ENCODE results near the gene ACTN1.

ACTN1 gene

GRCh38 chr14:68927956-68928675 lies 51.0 kb downstream of the ACTN1 start:
- no peak for TF ChIP-seq CTCF (IDR thresholded peaks at IDR 0.05; ENCODE audit: low read depth, low read length)
- no peak overlapping the region for H3K4me3 ChIP-seq (ENCODE audit: low read depth, low read length)

GRCh38 chr14:68927089-68927488 lies 52.0 kb downstream of the ACTN1 start:
- H3K4me3 ChIP-seq (ENCODE audit: low read depth, low read length) = no peak overlapping the region
- no peak for TF ChIP-seq CTCF (IDR thresholded peaks at IDR 0.05; ENCODE audit: low read depth, low read length)

- H3K4me3 ChIP-seq (ENCODE audit: low read depth, low read length) = no peak overlapping the region
- peak; percentile 41 for TF ChIP-seq CTCF (IDR thresholded peaks at IDR 0.05; ENCODE audit: low read depth, low read length)
These were observed 52.9 kb downstream of the ACTN1 start for GRCh38 chr14:68926236-68926635.

GRCh38 chr14:68925373-68925772 lies 53.7 kb downstream of the ACTN1 start:
- TF ChIP-seq CTCF (IDR thresholded peaks at IDR 0.05; ENCODE audit: low read depth, low read length) = no peak
- no peak overlapping the region for H3K4me3 ChIP-seq (ENCODE audit: low read depth, low read length)

- TF ChIP-seq CTCF (IDR thresholded peaks at IDR 0.05; ENCODE audit: low read depth, low read length) = no peak
These were observed 54.6 kb downstream of the ACTN1 start for GRCh38 chr14:68924186-68925158.

GRCh38 chr14:68922886-68923285 lies 56.2 kb downstream of the ACTN1 start:
- no peak for TF ChIP-seq CTCF (IDR thresholded peaks at IDR 0.05; ENCODE audit: low read depth, low read length)
- H3K4me3 ChIP-seq (ENCODE audit: low read depth, low read length) = no peak overlapping the region

More at GRCh38 chr14:68924186-68925158, 54.6 kb downstream of the ACTN1 start:
- H3K4me3 ChIP-seq (ENCODE audit: low read depth, low read length) = no peak overlapping the region

- no peak overlapping the region for H3K4me3 ChIP-seq (ENCODE audit: low read depth, low read length)
- no peak for TF ChIP-seq CTCF (IDR thresholded peaks at IDR 0.05; ENCODE audit: low read depth, low read length)
These were observed 56.9 kb downstream of the ACTN1 start for GRCh38 chr14:68922201-68922621.

Measured in WI38 (cell line).